Stimulated activated CD4-positive, alpha-beta T cell treated with anti-CD3 and anti-CD28 coated beads, Interleukin-15, amount 100 ng/mL, for 1 hour (primary cell): ENCODE results near the gene DPP9.
A peak's percentile ranks its signal among the peaks of the same experiment; 100 is the strongest.
"Not testable (repeated sequence)": the region's sequence is repeated elsewhere in the genome, so short reads cannot be mapped to it uniquely, and the experiment has no call there.

Experiments used
- DNase-seq, 2 donors: peaks; one replicate each; pipeline ENCODE4 v3.0.0-alpha.2; 2020; ENCODE audit warnings: low read depth in 1 of 2, low spot score in 1 of 2

DPP9 gene

GRCh38 chr19:4688587-4688986 is 35.1 kb downstream of the DPP9 start:
- DNase-seq: no peak

- no peak for DNase-seq
Observed at GRCh38 chr19:4687396-4687795, 36.2 kb downstream of the DPP9 start.

GRCh38 chr19:4686700-4687099 is 36.9 kb downstream of the DPP9 start:
- no peak for DNase-seq

DNA sequence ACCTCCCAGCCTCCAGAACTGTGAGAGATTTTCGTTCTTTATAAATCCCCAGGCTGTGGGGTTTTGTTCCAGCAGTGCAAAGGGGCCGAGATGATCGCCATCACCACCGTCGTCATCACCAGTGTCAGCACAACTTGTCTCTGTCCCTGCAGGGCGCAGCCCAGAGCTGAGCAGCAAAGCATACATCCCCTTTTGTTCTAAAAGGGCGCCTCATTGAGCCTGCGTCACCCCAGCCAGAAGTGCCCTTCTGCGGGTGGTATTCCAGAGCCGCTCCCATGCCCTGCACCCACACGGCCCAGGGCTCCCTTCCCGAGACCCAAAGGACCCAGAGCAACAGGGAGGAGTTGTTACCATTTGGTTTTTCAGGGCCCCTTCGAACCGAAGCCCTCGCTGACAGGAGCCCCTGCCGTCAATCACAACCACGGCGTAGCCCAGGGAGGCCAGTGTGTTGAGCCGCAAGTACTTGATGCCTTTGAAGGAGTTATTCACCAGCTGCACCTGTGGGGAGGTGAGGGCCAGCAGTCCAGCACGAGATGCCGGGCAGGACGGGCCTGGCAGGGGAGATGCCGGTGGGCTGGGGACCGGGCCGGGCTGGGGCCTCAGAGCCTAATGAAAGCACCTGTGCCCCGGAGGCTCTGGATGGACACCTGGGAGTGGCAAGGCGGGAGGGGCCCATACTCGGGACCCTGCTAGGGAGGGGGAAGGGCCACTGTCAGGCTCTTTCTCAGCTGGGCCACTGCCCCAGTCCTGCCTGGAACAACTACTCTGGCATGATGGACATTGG is 39.1 kb downstream of the DPP9 start:
- no peak for DNase-seq

DNA sequence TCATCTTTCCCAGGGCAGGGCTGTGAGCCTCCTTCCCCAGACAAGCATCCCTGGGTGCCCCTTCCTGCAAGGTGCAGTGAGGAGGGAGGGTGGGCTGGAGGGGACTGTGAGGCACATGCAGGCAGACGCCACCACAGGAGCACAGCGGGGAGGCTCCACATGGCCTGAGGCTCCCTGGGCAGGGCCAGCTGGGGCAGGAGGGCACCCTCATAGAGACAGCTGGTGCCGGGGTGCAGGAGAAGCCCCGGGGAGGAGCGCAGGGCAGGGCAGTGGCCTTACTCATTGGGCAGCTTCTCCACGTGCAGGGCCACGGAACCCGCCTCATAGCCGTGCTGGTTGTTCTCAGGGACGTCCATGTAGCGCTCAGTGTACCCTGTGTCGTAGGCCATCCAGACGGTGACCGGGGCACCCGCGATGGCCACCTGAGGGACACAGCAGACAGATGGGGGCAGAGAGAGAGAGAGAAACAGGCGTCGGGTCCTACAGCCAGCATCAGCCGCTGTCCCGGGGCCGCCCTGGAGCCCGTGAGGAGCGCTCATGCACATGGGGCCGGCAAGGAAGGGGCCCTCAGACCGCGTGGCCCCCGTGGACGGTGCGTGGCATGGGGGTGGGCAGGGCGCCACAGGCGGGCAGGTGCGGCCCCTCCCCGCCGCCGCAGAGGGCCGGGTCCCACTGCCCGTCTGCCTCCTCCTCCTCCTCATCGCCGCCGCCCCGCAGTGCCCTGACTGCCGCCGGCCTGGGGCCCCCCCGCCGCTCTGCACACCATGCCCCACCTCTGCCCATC is 41.0 kb downstream of the DPP9 start:
- no peak for DNase-seq

GRCh38 chr19:4680021-4680420 is 43.6 kb downstream of the DPP9 start:
- not testable (repeated sequence) for DNase-seq

GRCh38 chr19:4678881-4679790 is 44.5 kb downstream of the DPP9 start:
- peak in 1 of 2 donors; percentile 8 for DNase-seq

GRCh38 chr19:4676955-4677731 is 46.5 kb downstream of the DPP9 start:
- DNase-seq: no peak

DNA sequence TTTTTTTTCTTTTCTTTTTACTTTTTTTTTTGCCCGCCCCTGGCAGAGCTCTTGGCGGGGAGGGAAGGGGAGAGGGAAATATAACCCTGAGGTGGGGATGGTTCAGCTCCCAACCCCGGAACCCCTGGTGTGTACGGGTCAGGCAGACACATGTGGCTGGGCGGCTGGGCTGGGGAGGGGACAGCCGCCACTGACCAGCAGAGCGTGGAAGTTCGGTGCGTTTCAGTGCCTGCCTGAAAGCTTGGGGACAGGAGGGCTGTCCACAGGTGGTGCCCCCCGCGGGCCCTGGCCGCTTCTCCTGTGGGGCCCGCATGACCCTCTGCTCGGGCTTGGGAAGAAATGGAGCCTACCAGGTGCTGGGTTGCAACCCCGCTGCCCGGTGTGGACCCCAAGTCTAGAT is 48.3 kb downstream of the DPP9 start:
- DNase-seq: no peak

- no peak for DNase-seq
Observed at GRCh38 chr19:4673726-4674125, 49.9 kb downstream of the DPP9 start.

GRCh38 chr19:4673216-4673615 is 50.4 kb downstream of the DPP9 start:
- no peak for DNase-seq

DNA sequence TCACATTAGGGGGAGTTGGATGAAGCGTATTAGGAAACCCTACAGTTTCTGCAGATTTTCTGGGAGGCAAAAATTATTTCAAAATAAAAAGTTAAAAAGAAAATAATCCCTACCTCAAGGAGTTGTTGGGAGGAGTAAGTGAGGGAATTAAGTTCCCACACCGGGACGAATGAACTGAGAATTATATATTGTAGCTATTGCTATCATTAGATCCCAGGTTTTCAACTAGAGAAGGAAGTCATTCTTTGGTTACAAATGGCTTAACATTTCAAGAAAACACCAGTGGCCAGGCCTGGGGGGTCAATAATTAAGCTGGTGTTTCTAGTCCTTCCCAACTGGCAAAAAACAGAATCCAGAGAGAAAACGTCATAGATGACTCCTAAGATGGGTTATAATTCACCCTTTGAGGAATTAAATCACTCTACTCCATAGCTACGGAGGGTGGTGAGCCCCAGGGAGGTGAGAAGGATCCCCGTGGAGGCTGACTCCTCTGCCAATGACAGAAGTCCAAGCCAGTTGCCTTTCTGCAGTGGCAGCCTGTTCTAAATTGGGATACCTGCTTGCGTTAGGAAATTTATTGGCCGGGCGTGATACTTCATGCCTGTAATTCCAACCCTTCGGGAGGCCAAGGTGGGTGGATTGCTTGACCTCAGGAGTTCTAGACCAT is 52.3 kb downstream of the DPP9 start:
- DNase-seq: no peak

- DNase-seq: peak; percentile 85 to 93
Observed at GRCh38 chr19:4669723-4670480, 53.7 kb downstream of the DPP9 start, which contains the start of gene MYDGF. Gene MYDGF (minus strand): TSS chr19:4670342. CDS start chr19:4670334, 8 bp downstream.

DNA sequence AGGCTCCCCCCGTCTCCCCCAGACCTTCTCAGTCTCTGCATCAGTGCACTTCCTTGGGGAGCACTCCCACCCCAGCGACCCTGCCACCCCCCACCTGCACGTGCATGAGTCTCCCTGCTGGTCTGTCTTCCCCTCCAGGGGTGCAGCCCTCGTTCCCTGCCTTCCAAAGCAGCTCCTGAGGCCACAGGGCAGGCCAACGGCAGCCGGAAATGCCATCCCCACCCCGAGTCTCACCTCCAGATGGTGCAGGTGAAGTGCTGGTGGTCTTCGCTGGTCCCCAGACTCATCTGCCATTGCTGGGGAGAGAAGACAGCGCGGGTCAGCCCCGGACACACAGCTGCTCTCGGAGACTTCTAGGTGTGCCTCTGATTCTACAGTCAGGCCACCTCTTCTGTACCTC is 59.0 kb downstream of the DPP9 start:
- no peak for DNase-seq

GRCh38 chr19:4662812-4663211 is 60.8 kb downstream of the DPP9 start:
- DNase-seq: no peak

GRCh38 chr19:4662020-4662695 is 61.5 kb downstream of the DPP9 start:
- no peak for DNase-seq

GRCh38 chr19:4660993-4661392 is 62.6 kb downstream of the DPP9 start:
- no peak for DNase-seq

GRCh38 chr19:4660181-4660791 is 63.4 kb downstream of the DPP9 start:
- DNase-seq: no peak
